ENCODE measurements around the gene ZNF672.

DNA sequence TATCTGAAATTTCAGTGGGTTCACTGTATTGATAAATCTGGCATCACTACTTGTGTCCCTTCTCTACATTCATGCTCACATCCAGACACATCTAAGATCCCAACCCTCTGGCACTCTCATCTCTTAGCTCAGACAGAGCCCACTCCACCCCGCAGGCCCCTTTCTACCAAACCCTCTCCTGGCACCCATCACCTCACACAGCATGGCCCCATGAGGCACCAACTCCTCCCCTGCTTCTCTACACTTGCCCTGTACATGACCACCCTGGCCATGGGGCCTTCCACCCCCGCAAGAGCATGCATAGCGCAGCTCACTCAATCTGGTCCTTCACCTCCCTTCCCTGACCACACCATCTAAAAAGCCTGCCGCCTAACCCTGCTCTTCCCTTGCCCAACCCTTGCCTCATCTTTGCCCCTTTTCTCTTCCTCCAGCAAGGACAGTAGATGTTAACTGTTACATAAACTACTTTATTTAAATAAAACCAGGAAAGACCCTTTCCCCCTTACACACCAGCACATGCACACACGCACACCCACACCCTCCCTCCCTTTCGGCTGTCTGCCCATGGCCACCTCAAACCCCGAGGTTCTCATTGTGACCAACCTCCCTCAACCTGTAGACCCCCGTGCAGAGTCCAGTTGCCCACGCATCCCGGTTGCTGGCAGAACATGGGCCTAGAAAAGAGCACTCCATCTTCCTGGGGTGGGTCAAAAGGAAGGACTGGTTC lies 27.9 kb upstream of the ZNF672 start:
- TF ChIP-seq POLR2A (IDR thresholded peaks at IDR 0.05; ENCODE audit: low read depth, low read length) (no peak), POLR2AphosphoS5 (IDR thresholded peaks at IDR 0.05; ENCODE audit: low read depth, low read length) (no peak), TAF1 (IDR thresholded peaks at IDR 0.05; ENCODE audit: borderline replicate concordance, low read depth, low read length) (no peak)

All from GM12892 (cell line).